HG02763 (cell line): ENCODE results near the gene VWA7.

Experiments used
- ATAC-seq: cut with Tn5 transposase; IDR thresholded peaks from one replicate; pipeline ENCODE4 v1.9.1; 2021; ENCODE audit warnings: mild to moderate bottlenecking, moderate library complexity; ENCODE audit not compliant: unreplicated experiment

Gene VWA7

DNA sequence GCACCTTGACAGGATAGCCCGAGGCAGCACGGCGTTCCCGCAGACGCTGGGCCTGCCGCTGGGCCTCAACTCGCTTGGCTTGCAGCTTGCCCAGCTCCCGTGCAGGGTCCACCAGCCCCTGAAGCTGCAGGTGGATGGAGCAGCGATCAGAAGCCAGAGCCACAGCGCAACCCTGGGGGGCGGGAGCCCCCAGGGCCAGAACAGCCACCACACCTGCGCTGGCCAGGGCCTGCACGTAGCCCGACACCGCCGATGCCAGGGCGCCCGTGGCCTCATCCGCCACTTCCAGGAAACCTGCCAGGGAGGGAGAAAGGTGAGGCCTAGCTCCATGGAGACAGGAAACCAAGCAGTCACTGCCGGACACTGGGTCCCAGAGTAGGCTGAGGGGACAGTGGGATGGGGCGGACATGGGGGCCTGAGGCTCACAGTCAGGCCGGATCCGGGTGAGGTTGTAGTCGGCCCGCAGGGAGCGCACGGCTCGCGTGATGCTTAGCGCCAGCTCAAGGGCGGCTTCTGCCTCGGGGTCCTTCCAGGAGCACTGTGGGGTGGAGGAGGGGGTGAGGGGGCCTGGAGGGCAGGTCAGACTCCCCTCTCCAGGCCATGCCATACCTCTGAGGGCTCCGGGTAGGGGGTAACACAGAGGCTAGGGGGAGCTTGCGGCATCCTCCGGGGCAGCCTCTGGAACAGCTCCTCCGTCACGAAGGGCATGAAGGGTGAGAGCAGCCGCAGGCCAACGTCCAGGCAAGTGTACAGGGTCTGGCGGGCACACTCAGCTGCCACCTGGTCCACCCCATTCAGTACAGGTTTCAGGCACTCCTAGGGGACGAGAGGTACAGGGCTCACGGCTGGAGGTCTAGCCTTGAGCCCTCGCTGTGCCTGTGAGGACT lies 2.1 kb upstream of the VWA7 start:
- ATAC-seq, result no peak

DNA sequence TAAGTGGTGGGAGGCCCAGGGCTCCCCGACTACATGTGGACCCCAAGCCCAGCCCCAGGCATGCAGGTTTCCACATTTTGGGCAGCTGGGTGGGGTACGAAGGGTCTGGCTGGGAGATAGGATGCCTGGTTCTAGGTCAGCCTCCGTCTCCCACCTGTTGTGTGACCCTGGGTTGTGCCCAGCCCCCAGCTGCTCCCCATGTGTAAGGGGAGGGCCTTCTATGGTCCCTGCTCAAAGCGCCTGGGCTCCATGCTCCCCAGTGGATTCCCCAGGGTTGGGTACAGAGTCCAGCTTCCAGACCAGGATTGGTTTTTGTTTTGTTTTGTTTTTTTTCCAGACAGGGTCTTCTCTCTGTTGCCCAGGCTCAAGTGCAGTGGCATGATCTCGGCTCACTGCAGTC lies 1.1 kb upstream of the VWA7 start:
- ATAC-seq, result no peak

DNA sequence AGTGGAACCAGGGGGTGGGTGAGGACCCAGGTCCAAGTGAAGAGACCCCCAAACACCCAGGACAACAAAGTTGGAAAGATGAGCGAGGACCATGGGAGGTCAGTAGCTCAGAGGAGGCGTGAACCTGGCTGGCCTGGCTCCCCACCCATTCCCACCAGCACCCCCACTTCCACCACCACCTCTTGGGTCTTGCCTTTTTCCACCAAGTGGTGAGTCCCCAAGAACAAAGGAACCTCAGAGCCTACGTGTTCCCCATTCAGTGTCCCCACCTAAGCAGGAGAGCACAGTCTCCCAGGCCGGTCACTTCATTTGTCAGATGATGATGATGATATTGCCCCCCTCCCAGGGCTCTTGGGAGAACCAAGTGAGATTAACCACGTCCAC lies 531 bp upstream of the VWA7 start:
- ATAC-seq, result no peak

DNA sequence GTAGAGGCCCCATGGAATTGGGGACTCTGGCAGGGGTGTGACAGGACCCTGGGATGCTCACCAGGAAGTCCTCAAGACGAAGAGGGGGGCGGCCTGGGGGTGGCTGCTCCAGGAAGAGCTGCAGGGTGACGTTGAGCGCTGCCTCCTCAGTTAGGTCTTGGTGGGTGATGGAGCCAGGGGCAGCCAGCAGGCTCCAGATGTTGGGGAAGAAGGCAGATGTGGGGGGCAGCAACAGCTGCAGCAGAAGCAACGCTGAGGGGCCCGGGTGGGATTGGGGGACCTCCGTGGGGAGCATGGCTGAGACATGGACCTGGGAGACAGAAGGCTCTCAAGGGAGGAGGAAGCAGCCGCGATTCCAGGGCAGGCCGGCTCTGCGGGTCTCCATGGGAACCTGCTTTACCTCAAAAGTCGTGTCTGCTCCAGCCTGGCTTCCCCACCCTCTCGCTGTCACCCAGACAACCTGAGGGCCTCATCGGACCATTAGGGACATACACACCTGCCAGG lies 591 bp downstream of the VWA7 start:
- ATAC-seq, result no peak

DNA sequence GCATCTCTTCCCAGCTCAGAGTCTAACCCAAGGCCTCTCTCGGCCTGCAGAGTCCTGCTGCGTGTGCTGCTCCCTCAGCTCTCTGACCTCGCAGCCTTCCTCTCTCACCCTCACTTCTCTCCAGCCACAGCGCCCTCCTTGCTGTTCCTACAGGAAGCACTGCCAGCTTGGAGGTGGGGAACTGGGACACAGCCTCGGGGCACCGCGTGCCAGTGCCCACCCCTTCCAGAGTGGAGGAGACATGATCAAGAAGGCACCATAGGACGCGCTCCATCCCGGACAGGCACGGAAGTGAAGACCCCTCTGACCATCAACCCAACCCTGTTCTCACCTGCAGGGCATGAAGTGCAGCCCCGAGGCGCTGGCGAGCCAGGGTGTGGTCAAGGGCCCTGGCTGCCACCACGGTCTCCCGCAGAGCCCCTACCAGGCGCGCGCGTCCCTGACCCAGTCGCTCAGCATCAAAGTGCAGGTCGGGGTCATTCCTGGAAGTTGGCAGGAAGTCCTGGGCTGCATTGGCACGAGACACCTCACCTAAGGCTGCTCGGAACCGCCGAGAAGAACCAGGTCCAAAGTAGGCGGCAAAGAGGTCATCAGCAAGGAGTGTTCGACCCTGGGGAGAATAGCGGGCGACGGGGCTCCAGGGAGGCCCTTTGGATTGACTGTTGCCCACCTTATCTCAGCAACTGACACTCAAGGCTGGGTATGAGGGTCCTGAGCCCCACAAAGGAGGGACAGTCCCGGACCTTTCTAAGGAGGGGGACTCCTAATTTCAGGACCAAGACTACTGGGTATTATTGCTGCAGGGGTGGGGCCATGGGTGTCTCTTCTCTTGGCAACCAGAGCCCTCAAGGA lies 1.3 kb downstream of the VWA7 start:
- no peak for ATAC-seq

DNA sequence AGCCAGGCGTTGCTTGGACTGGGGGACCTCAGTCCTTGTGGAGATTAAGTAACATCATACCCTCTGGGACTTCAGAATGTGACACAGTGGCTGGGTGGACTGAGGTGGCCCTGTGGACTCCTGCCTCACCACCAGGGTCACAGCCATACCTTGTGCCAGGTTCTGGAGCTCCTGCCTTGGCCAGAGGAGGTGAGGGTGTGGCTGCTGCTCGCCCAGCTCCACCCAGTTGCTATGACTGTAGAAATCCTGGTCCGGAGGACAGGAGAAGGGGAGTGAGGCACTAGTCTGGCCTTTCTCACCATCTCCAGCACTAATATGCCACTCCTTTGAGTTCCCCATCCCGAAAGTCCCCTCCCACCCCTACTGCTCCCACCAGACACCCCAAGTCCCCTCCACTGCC lies 1.9 kb downstream of the VWA7 start:
- no peak for ATAC-seq

DNA sequence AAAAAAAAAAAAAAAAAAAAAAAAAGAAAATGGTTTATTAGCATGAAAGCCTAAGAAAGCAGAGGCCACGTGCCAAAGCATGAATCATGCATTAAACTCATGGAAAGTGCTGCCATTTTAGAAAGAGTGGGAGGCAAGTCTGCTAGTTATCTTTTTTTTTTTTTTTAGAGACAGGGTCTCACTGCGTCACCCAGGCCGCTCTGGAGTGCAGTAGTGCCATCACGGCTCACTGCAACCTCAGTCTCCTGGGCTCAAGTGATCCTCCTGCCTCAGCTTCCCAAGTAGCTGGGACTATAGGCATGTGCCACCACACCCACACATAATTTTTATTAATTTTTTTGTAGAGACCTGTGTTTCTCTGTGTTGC lies 5.2 kb downstream of the VWA7 start:
- ATAC-seq, result no peak

DNA sequence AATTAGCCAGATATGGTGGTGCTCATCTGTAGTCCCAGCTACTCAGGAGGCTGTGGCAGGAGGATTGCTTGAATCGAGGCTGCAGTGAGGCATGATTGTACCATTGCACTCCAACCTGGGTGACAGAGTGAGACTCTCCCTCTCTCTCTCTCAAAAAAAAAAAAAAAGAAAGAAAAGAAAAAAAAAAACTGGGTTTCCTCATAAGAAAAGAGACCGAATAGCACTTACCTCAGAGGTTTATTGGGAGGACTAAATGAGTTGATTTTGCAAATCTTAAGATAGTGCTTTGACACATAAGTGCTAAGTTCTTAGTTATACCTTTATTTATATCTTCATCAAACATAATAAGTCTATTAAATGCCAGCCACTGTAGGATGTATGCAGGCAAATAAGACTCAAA lies 6.3 kb downstream of the VWA7 start:
- ATAC-seq, result no peak

DNA sequence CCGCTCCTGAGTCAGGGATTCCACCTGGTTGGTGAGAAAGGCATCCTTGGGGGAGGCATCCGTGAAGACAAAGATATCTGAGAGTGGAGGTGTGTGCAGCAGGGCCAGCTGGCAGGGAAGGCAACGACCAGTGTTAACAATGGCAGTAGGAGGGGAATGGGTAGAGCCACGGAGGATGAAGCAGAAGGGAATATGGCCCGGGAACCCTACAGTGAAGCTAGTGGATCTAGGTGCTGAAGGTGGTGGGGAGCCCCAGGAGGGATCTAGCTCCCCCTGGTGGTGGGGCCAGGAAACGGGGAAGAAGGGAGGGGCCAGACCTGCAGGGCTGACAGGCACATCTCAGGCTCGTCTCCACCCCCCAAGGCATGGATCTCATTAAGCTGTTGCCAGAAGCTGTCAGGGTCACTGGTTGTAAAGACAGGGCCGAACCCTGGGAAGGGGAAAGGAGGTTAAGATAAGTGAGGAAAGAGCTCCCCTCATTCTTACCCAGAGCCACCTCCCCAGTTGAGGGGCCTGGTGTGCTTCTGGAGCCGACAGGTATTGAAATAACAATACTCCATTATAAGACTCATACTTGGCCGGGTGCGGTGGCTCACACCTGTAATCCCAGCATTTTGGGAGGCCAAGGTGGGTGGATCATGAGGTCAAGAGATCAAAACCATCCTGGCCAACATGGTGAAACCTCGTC lies 7.3 kb downstream of the VWA7 start:
- ATAC-seq, result peak; percentile 53

DNA sequence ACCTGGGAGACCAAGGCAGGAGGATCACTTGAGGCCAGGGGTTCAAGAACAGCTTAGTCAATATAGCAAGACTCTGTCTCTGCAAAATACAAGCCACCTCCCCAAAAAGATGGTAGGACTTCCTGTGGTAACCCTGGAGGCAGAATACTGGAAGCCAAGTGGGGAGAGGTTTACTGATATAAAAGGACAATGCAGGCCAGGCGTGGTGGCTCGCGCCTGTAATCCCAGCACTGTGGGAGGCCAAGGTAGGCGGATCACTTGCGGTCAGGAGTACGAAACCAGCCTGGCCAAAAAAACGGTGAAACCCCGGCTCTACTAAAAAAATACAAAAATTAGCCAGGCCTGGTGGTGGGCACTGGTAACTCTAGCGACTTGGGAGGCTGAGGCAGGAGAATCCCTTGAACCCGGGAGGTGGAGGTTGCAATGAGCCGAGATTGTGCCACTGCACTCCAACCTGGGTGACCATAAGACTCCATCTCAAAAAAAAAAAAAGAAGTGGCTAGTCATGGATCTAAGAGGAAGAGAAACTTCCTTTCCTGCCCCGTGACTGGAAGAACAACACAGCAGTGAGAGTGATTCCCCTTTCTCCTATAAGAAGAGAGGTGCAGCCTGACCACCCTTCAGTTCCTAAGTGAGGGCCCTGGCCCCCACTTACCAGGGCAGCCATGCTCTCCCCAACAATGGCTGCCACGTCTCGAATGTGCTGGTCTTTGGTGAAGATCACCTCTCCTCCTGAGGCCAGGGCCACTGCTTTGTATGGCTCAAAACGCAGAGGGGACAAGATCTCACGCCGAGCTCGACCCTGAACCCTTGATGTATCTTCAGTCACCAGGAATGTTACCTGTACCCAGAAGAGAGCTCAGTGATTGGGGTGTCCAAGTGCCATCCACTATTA lies 8.5 kb downstream of the VWA7 start:
- no peak for ATAC-seq

DNA sequence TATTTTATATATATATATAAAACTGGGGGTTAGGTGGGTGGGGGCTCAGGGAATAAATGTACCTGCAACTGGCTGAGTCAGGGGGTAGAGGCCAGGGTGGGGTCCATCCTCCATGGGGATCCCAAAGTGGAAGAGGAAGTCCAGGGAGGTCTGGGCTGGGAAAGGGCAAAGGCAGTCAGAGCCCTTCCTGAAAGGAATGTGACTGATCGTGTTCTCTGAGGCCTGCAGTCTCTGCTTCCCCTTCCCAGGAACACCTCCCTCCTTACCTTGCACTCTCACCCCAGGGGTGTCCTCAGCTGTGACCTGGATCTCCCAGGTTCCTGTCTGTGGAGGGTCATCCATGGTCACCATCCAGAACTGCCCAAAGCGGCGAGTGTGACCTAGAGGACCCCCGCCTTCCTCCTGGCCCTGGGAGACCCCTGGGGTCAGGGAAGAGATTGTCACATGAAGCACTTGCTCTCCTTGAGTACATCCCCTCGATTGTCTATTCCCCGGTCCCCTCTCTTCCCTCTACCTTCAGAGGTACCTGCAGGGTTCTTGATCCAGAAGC lies 10.0 kb downstream of the VWA7 start:
- ATAC-seq, result no peak

DNA sequence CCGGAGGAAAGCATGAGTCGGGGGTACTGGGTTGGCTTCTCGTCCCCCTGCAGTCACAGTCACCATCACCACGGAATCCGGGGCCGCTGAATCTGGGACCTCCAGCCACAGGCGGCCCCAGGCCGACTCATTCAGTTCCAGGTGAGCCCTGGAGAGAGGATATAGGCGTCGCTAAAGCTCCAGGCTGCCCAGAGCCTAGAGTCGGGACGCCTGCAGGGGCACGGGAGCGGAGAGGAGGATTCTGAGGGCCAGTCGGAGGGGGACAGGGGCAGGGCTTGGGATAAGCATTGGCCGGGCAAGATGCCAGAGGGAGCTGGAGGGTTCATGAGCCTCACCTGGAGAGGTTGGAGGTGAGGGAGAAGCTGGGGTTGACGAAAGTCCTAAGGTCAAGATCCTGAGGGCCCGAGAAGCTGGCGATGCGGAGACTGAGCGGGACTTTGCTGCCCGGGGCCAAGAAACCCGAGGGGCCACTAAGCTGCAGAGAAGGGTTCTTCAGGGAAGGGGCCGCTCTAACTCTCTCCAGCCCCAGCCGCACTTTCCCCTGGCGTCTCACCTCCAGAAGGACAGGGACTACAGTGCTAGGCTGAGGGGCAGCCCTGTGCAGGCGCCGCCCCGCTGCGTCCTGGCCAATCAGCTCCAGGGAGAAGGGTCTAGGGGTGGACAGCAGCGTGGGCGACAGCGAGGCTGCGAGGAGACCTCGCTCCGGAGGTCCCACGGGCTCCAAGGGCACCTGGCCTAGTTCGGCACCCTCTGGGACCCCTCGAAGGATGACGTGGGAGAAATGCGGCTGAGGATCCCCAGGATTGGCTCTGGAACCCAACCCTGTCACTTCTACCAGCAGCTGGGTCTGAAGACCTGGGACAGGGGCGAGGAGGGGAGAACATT lies 11.0 kb downstream of the VWA7 start:
- ATAC-seq, result no peak

DNA sequence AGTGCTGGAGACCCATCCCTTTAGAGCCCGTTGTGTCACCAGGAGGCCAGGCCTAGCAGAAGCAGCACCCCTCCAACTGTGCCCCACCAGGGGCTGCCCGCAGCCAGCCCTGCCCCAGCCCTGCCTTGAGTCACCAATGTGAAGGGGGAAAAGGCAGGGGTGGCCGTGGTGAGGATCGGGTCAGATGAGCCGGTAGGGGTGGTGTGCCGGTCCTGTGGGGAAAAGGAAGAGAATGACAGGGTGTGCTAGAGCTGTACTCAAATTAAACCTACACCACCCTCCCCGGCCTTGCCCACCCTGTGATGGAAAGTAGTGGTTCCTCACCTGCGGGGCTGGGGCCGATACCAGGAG lies 11.6 kb downstream of the VWA7 start:
- no peak for ATAC-seq

DNA sequence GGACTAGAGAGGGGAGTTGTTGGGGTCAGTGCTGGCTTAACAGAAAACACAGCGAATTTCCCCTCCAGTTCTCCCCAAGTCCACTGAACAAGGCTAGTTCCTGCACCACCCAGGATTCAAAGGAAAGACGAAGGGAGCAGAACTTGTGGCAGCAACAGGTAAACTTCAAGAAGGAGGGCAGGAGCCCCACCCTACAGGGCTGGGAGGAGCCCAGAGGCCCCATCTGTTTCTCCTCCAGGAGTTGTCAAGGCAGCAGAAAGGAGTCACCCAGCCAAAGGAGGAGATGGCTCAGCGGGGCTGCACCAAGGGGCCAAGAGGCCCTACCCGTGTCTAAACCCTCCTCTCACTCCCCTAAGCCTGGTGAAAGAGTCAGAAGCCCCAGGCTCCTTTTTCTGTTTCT lies 12.9 kb downstream of the VWA7 start:
- ATAC-seq, result no peak

DNA sequence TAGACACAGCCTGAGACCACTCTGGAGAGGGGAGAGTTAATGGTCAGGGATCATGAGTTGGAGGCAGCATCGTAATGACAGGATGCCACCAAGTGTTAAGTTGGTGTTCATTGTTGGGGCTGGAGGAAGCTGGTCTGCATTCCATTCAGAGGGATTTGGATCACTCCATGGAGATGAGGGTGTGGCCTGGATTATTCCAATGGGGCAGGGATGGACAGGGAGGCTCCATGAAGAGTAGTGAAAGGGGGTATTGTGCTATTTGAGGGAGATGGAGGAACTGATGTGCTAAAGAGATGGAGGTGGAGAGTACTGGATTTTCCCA lies 13.5 kb downstream of the VWA7 start:
- no peak for ATAC-seq

DNA sequence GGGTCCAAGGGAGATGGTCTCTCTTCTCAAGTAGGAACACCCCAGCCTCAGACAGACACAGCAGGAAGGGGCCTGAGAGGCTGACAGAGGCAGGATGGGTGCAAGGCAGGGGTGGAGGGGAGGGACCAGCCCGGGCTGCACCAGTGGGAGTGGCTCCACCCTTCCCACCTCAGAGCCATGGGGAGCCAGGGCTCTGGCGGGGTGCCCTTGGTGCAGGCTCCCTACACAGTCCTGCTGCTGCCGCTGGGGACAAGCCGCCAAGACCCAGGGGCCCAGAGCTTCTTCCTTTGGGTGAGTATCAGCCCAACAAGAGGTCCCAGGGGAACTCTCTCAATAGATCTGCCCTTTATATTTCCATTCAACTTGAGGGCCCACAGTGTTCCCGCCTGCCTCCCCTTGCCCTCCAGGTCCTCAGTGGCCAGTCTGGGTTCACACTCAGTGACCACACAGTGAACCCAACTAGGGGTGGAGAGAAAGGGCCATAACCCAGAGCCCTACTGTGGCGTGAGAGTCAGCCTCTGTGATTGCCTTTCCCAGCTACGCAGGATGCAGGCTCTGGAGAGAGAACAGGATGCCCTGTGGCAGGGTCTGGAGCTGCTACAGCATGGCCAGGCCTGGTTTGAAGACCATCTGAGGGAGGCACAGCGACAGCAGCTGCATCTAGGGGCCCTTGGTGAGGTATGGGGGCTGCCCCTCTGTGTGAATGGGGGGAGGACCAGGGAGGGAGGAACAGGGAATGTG lies 14.1 kb downstream of the VWA7 start:
- no peak for ATAC-seq

DNA sequence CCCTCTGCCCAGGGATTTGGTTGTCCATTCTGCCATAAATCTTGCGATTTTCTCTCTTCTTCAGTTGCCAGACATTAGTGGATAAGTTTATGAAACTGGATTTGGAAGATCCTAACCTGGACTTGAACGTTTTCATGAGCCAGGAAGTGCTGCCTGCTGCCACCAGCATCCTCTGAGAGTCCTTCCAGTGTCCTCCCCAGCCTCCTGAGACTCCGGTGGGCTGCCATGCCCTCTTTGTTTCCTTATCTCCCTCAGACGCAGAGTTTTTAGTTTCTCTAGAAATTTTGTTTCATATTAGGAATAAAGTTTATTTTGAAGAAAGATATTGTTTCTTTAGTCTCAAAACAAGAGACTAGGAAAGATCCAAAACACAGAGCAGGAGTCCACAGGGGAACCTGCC lies 14.8 kb downstream of the VWA7 start, which contains the start of gene SAPCD1:
Gene SAPCD1 (plus strand): TSS at position 301 of the 400 bp plus-strand sequence. CDS start 399 bp downstream, outside the sequence.
- ATAC-seq, result no peak

DNA sequence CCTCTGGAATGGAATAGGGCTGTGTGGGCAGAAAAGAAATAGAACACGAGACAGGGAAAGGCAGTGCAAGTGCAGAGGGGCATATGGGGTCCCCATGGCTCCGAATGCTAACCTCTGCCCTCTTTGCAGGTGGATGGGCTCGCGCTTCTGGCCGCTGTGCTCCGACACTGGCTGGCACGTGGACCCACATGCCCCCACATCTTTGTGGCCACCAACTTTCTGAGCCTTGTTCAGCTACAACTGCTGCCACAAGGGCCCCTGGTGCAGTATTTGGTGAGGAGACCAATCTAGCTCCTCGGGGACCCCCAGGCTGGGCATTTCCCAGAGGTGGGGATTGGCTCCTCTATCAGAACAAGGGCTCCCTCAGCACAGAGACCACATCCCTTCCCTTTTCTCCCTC lies 15.8 kb downstream of the VWA7 start:
- no peak for ATAC-seq

DNA sequence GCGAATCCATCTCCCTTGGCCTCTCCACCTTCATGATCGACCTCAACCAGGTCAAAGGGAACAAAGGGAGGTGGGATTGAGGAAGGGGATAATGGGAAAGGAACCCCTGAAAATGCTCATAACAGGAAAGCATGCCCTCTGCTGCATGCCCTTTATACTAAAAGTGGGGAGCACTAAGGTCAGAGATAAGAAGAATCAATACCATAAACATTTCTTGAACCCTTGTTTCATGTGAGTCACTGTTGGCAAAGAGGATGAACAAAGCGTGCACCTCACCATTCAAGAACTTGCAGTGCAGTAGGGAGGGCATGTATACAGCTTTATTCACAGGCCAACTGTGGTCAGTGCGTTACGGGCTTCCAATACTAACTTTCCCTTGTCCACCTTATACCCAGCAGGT lies 16.3 kb downstream of the VWA7 start:
- ATAC-seq, result no peak
